HG02642 (cell line): ENCODE measurements around the gene TMEM273.

ENCODE experiments used
- ATAC-seq: cut with Tn5 transposase; IDR thresholded peaks from one replicate; pipeline ENCODE4 v1.9.1; 2021; ENCODE audit warnings: mild to moderate bottlenecking; ENCODE audit not compliant: unreplicated experiment, poor library complexity

TMEM273 gene, protein sequence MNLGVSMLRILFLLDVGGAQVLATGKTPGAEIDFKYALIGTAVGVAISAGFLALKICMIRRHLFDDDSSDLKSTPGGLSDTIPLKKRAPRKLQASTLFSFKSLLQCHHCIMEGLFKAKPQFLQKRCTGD

DNA sequence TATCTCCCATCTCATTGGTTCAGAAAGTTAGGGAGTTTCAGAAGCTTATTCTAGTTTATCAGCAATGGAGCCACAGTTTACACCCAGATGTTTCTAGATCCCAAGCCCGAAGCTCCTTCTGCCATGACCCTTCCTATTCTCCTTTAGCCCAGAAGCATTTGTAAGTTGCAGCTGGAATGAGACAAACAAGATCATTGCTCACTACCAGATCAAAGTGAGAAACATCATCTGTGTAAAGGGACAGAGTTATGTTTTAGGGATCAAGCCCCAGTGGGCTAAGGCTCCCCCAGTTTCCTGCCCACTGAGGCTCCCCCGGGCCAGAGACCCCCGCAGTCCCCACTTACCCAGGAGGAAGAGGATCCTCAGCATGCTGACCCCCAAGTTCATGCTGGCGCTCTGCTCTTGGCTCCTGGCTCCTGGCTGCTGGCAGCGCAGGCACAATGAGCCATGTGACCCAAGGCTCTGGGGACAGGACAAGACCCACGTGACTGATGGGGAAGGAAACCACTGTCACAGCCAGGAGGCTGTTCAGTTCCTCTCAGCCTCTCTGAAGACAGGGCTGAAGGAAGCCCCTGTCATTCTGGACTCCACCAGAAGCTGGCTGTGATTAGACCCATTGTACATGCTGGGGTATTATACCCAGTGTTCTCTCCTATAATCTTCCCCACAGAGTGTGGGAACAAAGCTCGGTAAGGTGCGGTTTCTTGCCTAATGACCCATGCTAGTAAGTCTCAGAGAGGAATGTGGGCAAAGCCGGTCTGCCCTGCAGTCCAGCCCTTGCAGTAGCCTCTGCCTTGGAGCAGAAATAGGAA, at the start of gene TMEM273:
Gene TMEM273 (minus strand): TSS at position 442 of the 812 bp plus-strand sequence. CDS start 55 bp downstream, at position 387.
- peak; percentile 81 for ATAC-seq

DNA sequence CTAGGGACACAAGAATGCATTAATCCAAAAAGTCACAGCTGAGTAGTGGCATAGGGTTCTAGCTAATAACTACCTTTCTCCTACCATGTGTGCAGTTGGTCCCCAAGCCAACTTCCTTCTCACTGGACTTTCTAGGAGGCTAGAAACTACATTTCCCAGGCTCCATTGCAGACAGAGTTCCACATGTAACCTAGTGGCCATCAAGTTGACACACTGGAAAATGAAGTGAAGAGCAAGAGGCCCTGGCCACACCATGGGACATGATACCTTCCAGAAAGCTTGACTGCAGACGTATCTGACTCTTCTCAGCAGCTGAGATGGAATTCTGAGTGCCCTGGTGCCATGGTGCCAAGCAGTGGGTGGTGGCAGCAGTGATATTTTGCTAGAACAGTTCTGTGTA, 49.8 kb upstream of the TMEM273 start:
- no peak for ATAC-seq

DNA sequence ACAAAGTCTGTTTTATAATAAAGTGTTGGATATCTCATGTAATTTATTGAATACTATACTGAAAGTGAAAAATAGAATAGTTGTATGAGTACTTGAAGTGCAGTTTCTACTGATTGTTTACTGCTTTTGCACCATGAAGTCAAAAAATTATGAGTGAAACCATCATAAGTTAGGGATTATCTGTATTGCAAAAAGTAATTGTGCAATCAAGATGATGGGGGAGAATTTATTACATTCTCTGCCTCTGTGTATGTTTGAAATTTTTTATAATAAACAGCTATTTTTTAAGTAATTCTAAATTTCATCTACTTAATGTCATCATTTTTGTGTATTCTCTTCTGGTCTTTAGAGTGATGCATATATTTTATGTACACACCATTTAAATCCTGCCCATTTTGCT, 47.2 kb upstream of the TMEM273 start:
- no peak for ATAC-seq

DNA sequence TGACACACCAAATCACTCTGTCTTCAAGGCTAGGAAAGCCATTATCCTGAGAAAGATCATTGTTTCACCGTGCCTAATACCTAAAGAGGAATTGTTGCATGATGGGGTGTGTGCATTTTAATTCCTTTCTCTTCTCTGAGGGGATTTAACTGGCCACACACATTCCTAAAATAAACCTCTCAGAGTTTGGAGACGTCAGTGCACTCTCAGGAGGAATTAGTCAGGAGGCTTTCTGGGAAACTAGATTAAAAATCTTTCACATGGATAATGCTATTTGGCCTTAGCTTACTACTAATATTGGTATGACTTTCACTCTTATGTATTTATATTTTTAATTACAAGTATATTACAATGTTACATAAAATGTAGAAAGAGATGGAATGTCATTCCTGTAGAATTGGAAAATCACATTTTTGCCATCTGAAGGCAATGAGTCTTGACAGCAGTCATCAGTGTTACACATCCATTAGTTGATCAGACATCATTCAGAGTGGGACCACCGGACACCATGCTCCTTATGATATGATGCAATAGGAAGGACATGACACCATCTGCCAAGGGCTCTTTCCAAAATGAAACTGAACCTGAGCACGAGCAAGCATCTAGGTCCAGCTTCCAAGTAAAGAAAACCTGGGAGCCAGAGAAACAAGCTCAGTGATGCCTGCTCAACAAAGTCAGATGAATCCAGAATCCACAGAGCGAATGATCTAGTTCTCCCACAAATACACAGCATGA, 43.1 kb upstream of the TMEM273 start:
- ATAC-seq, result no peak

DNA sequence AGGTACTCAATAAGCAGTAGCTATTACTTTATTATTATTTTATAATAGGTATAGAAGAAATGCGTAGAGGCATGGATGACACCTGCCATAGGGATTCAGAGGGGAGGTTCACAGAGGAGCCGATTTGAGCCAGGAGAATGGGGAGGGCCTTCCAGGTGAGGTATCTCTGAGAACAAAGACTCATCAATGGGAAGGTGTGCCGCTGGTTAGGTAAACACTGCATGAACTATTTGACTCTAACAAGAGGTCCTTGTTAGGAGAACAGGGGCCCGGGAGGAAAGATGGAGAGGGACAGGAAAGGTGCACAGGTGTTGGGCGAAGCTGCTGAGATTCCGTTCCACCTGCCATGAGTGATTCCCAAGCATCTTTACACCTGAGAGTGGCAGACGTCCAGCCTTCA, 41.8 kb upstream of the TMEM273 start:
- no peak for ATAC-seq

DNA sequence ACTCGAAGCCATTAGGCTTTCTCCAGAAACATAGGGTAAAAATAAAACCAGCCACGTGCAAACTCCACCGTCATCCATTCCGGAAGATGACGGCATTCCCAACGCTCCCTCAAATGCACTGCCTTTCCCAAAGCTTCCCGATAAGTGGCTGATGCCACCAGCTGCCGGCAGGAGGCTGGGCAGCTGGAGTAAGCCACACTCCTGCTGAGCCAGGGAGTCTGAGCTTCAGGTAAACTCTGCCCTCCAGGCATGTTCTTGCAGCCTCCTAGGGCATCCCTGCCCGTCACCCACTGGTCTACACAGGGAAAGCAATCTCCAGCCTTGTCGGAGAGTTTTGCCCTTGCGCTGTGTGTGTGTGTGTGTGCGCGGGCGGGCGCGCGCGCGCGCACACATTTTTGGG, 40.5 kb upstream of the TMEM273 start:
- no peak for ATAC-seq

DNA sequence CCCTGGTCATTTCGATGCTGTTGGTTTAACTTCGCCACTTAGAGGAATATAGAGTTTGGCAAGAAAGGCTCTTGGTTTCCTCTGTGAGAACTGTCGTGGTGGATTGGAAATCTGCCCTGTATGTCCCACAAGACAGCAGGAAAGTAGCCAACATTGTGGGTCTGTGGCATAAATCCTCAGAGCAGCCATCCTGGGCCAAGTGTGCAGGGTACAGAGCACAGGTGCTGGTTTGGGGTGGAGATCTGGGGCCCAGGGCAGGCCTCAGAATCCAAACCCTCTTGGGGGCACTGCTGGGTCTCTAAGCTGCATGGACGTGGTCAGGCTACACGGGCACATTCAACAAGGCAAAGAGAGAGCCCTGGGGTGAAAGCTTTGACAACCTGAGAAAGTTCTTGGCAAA, 39.2 kb upstream of the TMEM273 start:
- ATAC-seq, result no peak

DNA sequence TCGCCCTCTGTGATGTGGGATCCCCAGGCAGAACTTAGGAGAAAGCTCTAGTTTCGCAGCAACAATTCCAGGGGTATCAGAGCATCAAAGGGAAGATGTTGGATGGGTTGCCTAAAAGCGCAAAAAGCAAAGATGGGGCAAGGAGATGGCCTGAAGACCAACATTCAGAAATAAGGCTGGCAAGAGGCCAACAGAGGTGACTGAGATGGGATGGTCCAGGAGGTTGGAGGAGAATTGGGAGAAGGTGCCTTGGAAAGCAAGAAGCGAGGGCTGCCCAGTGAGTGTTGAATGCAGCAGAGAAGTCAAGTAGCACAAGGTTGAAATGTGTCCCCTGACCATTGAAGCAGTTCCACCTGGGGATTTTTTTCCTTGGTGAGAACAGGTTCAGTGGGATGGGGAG, 38.4 kb upstream of the TMEM273 start:
- ATAC-seq, result no peak

DNA sequence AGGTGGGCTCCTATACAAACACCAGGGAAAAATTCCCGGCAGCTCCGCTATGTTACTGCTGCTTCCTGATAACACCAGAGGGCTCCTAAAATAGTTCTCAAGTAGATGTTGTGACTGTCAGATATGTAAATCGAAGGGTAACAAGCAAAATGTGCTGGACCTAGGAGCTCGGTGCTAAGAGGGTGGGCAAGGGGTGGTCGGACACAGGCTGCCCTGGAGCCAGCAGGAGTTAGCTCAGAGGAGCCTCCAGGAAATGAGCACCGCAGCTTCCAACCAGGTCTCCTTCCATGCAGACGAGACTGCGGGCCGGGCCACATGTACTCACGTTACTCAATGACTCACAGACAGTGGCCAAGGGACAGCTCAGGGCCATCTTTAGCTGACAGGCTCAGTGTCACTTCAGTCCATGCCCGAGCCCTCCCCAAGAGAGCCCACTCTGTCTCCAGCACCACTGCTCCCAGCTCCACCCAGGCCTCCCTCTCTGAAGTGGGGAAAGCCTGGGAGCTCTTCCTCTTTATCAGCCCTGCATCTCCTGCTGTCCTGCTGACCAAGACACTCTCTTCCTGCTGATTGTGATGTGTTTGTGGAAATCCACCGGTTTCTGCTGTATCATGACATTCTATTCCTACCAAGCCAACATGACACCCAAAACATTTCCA, 37.2 kb upstream of the TMEM273 start:
- no peak for ATAC-seq

DNA sequence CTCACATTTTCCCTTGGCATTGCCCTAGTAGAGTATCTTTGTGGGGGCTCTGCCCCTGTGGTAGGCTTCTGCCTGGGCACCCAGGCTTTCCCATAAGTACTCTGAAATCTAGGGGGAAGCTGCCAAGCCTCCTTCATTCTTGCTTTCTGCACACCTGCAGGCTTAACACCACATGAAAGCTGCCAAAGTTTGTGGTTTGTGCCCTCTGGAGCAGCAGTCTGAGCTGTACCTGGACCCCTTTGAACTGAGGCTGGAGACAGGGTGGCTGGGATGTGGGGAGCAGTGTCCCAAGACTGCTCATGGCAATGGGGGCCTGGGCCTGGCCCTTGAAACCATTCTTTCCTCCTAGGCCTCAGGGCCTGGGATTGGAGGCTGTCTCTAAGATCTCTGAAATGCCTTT, 35.0 kb upstream of the TMEM273 start:
- ATAC-seq, result no peak

DNA sequence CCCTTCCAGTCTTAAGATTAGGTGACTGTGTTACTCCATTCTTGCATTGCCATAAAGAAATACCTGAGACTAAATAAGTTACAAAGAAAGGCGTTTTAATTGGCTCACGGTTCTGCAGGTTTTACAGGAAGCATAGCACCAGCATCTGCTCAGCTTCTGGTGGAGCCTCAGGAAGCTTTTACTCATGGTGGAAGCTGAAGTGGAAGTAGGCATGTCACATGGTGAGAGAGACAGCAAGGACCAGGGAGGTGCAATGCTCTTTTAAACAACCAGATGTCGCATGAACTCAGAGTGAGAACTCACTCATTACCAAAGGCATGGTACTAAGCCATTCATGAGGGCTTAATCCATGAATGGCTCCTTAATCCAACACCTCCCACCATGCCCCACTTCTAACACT, 34.0 kb upstream of the TMEM273 start:
- ATAC-seq, result no peak

DNA sequence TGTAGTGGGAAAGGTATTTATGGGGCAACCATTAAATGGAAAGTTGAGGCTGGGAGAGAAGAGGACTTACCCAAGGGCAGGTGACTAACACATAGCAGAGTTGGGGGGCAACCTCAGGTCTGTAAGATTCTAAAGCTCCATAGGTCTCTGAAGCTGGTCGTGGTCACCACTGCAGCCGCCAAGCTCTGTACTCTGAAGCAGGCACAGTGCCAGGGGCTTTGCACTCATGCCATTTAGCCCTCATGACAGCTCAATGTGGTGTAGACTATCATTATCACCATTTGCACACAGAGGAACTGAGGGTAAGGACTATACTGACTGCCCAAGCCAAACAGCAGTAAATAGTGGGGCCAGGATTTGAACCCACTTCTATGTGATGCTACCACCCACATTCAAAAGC, 32.5 kb upstream of the TMEM273 start:
- no peak for ATAC-seq

DNA sequence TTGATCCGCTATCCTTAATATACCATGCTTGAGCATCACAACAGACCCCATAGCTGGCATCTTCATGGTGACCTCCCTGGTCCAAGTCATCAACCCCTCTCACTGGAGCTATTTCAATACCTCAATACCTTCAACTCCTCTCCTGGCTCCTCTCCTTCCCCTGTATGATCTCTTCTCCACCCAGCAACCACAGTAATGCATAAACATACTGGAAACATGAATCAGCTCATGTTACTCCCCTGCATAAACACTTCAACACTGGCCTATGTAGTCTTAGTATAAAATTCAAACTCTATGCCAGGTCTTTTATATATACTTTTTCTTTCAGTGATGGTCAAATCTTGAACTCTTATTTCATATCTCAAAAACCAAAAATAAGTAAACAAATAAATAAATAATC, 31.8 kb upstream of the TMEM273 start:
- ATAC-seq, result no peak

DNA sequence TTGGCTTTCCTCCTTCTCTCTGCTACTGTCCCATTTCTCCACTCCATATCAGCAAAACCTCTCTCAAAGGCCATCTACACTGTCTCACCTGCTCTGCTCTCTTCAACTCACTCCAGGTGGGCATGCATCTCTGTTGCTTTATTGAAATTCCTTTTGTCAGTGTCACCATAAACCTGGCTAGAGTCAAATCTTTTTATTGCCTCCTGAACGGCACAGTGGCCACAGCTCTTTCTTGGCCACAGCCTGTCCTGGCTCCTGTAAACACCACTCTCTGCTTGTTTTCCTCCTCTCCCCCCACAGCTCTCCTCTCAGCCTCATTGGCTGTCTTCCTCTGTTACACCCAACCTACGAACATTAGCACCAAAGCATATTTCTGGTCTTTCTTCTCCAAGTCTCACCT, 31.1 kb upstream of the TMEM273 start:
- ATAC-seq, result no peak

DNA sequence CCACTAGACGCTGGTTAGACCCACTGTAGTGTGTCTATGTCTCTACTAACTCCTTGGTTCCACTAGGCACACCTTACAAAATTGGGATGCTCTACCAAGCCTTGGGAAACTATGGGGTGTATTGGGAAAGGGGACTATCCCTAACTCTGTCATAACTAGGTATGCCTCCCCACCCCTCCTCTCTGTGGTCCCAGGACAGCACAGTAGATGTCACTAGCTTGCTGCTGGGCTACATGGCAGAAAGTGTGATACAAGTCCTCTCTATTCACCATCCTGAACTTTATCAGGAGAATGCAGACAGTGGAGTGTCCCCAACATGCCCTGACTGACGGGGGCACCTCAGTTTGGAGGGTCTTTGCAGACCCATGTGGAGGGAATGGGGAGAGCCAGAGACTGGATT, 30.3 kb upstream of the TMEM273 start:
- no peak for ATAC-seq

DNA sequence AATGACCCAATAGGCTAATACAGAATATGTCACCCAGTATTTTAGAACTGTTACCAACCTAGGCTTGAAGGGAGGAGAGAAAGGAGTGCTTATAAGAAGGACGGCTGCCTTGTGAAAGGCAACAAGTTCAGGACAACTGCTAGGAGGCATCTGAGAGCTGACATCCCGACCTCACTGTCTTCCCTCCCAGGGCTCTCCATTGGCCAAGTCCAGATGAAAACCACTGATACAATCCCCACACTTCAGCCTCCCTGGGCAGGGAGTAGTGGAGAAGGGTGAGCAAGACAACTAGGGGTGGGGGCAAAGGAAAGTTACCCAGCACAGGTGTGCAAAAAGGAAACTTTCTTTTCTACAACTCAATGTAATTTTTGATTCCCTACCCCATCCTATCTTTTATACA, 29.5 kb upstream of the TMEM273 start:
- no peak for ATAC-seq

DNA sequence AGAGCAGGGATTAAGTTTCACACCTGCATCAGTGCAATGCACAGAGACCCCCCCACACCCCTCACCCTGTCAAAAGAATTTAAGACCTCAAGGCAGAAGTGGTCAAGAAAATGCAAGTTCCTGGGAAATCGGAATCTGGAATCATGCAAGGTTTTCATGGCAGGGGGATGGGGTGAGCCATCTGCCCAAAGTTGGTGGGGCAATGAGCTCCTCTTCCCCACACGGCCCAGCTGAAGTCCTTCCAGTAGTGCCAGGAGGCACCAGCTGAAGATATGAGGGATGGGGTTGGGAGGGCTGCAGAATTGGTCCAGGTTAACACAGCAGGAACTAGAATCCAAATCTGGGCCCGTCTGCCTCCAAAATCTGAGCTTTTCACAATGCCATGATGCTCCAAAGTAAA, 25.0 kb upstream of the TMEM273 start:
- ATAC-seq, result no peak

DNA sequence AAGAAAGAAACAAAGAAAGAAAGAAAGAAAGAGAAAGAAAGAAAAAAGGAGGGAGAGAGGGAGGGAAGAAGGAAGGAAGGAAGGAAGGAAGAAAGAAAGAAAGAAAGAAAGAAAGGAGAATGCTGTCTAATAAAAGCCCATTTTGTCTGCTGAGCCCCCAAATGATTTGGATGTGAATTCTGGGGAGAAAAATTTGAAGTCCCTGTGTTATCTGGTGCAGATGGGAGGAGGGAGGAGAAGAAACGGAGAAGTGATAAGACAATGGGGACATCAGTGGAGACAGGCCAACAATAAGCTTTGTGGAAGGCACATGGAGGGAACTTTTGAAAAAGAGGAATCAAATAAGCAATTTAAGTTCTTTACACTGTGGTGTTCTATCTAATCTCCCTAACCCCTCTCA, 24.6 kb upstream of the TMEM273 start:
- ATAC-seq, result no peak

DNA sequence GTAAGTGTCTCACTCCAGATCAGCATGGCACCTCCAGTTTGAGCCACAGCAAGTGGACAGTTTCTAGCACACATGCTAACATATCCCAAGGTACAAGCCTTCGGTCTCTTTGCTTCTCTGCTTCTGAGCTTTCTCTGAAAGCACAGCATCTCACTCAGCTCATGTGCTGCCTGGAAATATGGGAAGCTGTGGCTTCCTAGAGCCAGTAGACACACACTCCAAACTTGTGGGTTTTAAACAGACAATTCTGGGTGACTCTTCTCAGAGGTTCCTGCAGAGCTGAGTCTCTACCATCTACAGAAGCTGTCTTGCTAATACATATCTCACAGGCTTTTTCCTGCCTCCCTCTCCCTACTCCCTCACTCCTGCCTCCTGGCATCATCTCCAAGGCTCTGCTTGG, 23.9 kb upstream of the TMEM273 start:
- ATAC-seq, result no peak

DNA sequence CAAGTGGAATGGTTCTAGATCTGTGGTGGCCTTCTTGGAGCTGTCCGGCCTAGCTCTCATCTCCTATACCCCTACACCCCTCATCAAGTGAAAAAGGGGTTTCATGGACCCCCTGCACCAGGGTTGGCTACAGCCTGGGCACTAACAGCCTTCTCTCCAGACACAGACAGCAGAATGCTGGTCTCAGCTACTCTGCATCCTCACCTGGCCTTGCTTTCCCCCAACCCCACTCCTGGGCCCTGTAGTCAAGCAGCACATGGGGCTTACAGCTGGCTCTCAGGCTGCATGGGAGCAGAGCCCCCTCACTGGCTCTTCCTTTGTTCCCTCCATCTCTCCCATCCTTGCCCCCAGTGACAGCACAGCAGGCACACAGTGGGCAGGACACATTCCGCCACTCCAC, 20.8 kb upstream of the TMEM273 start:
- no peak for ATAC-seq

DNA sequence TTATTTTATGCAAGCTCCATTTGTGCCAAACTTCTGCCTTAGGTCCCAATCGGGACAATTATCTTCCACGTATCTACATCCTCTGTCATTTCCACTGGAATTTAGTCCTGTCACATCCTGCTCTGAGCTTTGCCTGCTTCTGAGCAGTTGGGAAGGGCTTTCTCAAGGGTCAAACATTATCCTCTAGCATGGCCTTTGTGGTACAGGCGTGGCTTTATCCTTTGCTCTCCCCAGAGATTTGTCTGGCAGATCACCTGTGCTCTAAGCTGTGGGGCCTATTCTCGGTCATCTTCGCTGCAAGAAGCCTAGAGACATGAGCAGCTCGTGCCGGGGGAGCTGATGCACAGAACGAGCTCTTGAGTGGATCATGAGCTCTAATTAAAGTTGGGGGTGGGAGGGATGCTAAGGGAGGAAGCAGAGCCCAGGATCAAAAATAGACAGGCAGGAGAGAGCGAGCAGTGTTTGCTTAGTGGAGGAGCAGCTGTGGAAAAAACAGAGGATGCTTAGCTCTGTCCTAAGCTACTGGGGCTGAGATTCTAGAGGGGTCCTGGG, 19.8 kb upstream of the TMEM273 start:
- no peak for ATAC-seq
